Keratinocyte (primary cell): ENCODE measurements around the gene CMKLR1. TPM values are rescaled to one million over a fixed set of nuclear protein-coding genes. Genes with fewer than 3 reads are reported as not detected.

ENCODE experiments used
- DNase-seq: peaks from one replicate; pipeline ENCODE4 v3.0.0-alpha.2; 2011; ENCODE audit warnings: low read depth, missing footprints, low spot score
- FAIRE-seq: peaks from 2 replicates; lab custom pipeline; 2011; peaks lifted over from hg19 to GRCh38; lab: Jason Lieb, UNC
- H2AFZ ChIP-seq: 2 replicates; pipeline ENCODE4 v1.6.0; 2012; ENCODE audit warnings: low read length, control low read depth, inconsistent platforms; ENCODE audit not compliant: control insufficient read depth
- H3K27ac ChIP-seq: 2 replicates; pipeline ENCODE4 v1.5.1; 2011; ENCODE audit warnings: low read length; ENCODE audit not compliant: control insufficient read depth, insufficient read depth
- H3K27me3 ChIP-seq: 3 replicates; pipeline ENCODE4 v1.6.0; 2011; ENCODE audit warnings: low read length; ENCODE audit not compliant: control insufficient read depth, insufficient read depth; ENCODE audit errors: extremely low read depth
- H3K36me3 ChIP-seq, 2 experiments: 2 replicates in 1 of 2; 3 replicates in 1 of 2; pipeline ENCODE4 v1.5.1; 2011; ENCODE audit warnings: low read length in 2 of 2, mild to moderate bottlenecking in 1 of 2; ENCODE audit not compliant: control insufficient read depth in 2 of 2, insufficient read depth in 2 of 2; ENCODE audit errors: extremely low read depth in 1 of 2
- H3K4me1 ChIP-seq: 3 replicates; pipeline ENCODE4 v1.5.1; 2011; ENCODE audit warnings: low read length; ENCODE audit not compliant: control insufficient read depth, insufficient read depth; ENCODE audit errors: extremely low read depth
- H3K4me2 ChIP-seq: 3 replicates; pipeline ENCODE4 v1.6.0; 2011; ENCODE audit warnings: low read depth, low read length; ENCODE audit not compliant: control insufficient read depth, insufficient read depth; ENCODE audit errors: extremely low read depth
- H3K4me3 ChIP-seq, 3 experiments: fragments of 200-600 bp in 1 of 3; sonication (generic) in 1 of 3; 2 replicates in 2 of 3; 3 replicates in 1 of 3; pipeline ENCODE4 v1.5.1; 2011 to 2016; ENCODE audit warnings: low read length in 3 of 3, mild to moderate bottlenecking in 3 of 3, control low read depth in 2 of 3, inconsistent platforms in 1 of 3, low read depth in 1 of 3, mixed read lengths in 1 of 3, mixed run types in 1 of 3, moderate library complexity in 1 of 3; ENCODE audit not compliant: control insufficient read depth in 2 of 3, insufficient read depth in 2 of 3; ENCODE audit errors: extremely low read depth in 1 of 3
- H3K79me2 ChIP-seq: 2 replicates; pipeline ENCODE4 v1.6.0; 2012; ENCODE audit warnings: low read length; ENCODE audit not compliant: control insufficient read depth, insufficient read depth
- H3K9ac ChIP-seq: 3 replicates; pipeline ENCODE4 v1.6.0; 2011; ENCODE audit warnings: low read length; ENCODE audit not compliant: control insufficient read depth, insufficient read depth; ENCODE audit errors: extremely low read depth
- H3K9me1 ChIP-seq: 3 replicates; pipeline ENCODE4 v1.6.0; 2011; ENCODE audit warnings: low read length; ENCODE audit not compliant: control insufficient read depth, insufficient read depth; ENCODE audit errors: extremely low read depth
- H3K9me3 ChIP-seq: 2 replicates; pipeline ENCODE4 v1.5.1; 2012; ENCODE audit warnings: low read depth, low read length; ENCODE audit not compliant: control insufficient read depth
- H4K20me1 ChIP-seq: 3 replicates; pipeline ENCODE4 v1.6.0; 2011; ENCODE audit warnings: low read length; ENCODE audit not compliant: control insufficient read depth, insufficient read depth; ENCODE audit errors: extremely low read depth
- EZH2 ChIP-seq: IDR thresholded peaks from one replicate; pipeline ENCODE4 v1.6.1; 2012; ENCODE audit warnings: inconsistent platforms, mild to moderate bottlenecking, low read length, moderate library complexity
- dilution Hi-C: fragments of 300-500 bp; cut with MboI; formaldehyde crosslinking; loops from one replicate; pipeline ENCODE4 v1.7.0; 2020; ENCODE audit warnings: low sequenced_read_pairs; ENCODE audit not compliant: extremely low pct_ligation_motif_present
- polyA plus RNA-seq, 5 experiments: library from polyadenylated mRNA; depleted of rRNA in 3 of 5; stranded (reverse) in 3 of 5; stranded (forward) in 1 of 5; unstranded in 1 of 5; fragments of >200 nt; gene quantifications; 1 replicate in 1 of 5; 2 replicates in 3 of 5; 3 replicates in 1 of 5; pipeline versions ENCODE4 v1.2.1 to v1.2.3, GENCODE V29; 2011 to 2012; ENCODE audit warnings: missing spikeins in 2 of 5, low read depth in 1 of 5, low replicate concordance in 1 of 5
- TF ChIP-seq, protein P1 (sequence below), 3 experiments: IDR thresholded peaks in 1 of 3; conservative IDR thresholded peaks in 1 of 3; optimal IDR thresholded peaks in 1 of 3; 2 replicates in 2 of 3; 3 replicates in 1 of 3; pipeline versions ENCODE3 to v1.5.1; 2011; ENCODE audit warnings: low read length in 3 of 3, mild to moderate bottlenecking in 3 of 3, moderate library complexity in 2 of 3, control low read depth in 1 of 3, inconsistent platforms in 1 of 3; ENCODE audit not compliant: insufficient read depth in 2 of 3; ENCODE audit errors: extremely low read depth in 1 of 3

CMKLR1 gene
- polyA plus RNA-seq, 1 donor (not counting 4 experiments of a cell fraction or from before 2014, with no cell fraction given) = not detected

DNA sequence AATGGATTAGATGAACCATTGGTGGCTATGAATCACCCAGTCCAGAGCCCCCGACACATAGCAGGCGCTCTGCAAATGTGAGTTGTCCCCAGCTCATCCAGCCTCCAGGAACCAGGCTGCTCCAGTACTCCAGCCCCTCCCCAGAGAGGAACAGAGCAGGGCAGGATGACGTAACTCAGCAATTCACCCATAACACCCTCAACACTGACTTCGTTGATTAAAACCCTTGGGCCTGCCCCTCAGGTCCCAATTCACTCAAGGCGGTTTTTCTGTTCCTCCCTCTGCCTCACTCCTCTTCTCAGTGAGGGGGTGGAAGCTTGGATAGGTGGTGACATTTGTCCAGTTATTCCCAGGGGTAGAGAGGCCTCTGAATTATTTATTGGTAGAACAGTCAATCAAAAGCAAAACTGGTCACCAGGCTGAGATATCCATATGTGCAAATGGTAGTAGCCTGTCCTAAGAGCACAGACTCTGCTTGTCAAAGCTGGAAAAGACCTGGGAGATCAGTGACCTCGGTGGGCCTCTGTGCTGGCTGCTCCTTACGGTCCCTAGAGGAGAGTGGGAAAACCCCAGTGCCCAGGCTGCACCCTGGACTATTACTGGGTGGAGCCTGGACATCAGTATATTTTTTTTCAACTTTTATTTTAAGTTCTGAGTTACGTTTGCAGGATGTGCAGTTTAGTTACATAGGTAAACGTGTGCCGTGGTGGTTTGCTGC is 97.0 kb downstream of the CMKLR1 start:
- dilution Hi-C loops = no loop called here
- Histone ChIP-seq H3K36me3 (no peaks in the 10 kb centered on the region), H3K27ac (no peak overlapping the region), H3K9ac (no peak overlapping the region), H3K4me1 (no peaks in the 10 kb centered on the region), H3K9me3 (no peaks in the 10 kb centered on the region), H3K4me3 (no peak overlapping the region), H4K20me1 (no peaks in the 10 kb centered on the region), H3K9me1 (no peaks in the 10 kb centered on the region), H3K4me2 (no peak overlapping the region), H3K79me2 (no peaks in the 10 kb centered on the region), H2AFZ (no peak overlapping the region), H3K27me3 (peaks cover 5% of the 10 kb centered on the region)
- DNase-seq = no peak
- no peak for FAIRE-seq
- TF ChIP-seq EZH2 = no peak
- TF ChIP-seq, protein P1, sequence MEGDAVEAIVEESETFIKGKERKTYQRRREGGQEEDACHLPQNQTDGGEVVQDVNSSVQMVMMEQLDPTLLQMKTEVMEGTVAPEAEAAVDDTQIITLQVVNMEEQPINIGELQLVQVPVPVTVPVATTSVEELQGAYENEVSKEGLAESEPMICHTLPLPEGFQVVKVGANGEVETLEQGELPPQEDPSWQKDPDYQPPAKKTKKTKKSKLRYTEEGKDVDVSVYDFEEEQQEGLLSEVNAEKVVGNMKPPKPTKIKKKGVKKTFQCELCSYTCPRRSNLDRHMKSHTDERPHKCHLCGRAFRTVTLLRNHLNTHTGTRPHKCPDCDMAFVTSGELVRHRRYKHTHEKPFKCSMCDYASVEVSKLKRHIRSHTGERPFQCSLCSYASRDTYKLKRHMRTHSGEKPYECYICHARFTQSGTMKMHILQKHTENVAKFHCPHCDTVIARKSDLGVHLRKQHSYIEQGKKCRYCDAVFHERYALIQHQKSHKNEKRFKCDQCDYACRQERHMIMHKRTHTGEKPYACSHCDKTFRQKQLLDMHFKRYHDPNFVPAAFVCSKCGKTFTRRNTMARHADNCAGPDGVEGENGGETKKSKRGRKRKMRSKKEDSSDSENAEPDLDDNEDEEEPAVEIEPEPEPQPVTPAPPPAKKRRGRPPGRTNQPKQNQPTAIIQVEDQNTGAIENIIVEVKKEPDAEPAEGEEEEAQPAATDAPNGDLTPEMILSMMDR (optimal IDR thresholded peaks at IDR 0.05 in 1 of 3, IDR thresholded peaks at IDR 0.05 in 1 of 3, conservative IDR thresholded peaks at IDR 0.05 in 1 of 3; ENCODE audit: extremely low read depth in 1 of 3, insufficient read depth in 2 of 3, low read length in 3 of 3) = no peak

DNA sequence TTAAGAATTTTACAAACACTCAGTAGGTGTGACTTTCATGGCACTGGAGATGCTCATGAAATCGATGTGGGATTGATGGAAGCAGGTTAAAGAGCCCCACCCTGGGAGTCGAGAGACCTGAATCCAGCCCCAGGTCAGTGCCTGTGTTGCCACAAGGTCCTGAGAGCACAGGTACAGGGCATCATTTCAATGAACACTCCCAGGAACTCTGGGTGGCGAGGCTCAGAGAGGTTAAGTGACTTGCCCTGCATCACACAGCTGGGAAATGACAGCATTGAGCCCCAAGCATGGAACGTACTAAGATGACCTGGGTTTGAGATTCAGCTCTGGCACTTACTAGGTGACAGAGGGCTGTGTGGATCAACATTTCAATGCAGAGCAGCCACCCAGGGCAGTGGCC is 98.2 kb downstream of the CMKLR1 start:
- TF ChIP-seq EZH2 = no peak
- Histone ChIP-seq H3K27ac (no peak overlapping the region), H3K4me1 (no peaks in the 10 kb centered on the region), H3K9ac (no peak overlapping the region), H3K4me2 (no peak overlapping the region), H3K79me2 (no peaks in the 10 kb centered on the region), H2AFZ (no peak overlapping the region), H4K20me1 (no peaks in the 10 kb centered on the region), H3K4me3 (no peak overlapping the region), H3K9me3 (no peaks in the 10 kb centered on the region), H3K36me3 (no peaks in the 10 kb centered on the region), H3K27me3 (peaks cover 6% of the 10 kb centered on the region), H3K9me1 (no peaks in the 10 kb centered on the region)
- FAIRE-seq = no peak
- dilution Hi-C loops = no loop called here
- no peak for DNase-seq
